ENCODE data around the gene ALDH3A1.

Gene ALDH3A1

DNA sequence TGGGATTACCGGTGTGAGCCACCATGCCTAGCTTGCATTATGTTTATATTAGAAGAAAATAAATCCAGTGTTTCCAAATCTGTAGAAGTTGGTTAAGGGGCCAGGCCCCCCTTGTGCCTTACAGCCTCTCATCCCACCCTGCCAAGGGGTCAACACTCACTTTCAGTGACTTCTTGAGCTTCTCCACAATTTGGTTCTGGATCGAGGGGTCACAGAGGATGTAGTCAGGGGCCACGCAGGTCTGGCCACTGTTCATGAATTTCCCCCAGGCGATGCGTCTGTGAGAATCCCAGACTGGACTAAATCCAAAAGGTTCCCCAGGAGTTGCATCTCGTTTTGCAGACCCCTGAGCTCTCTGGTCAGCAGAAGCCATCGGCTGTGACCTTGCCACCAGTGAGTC is 7.2 kb downstream of the ALDH3A1 start:
- no peak for DNase-seq (ENCODE audit: low read depth)

GRCh38 chr17:19739241-19740201 is 8.6 kb downstream of the ALDH3A1 start:
- DNase-seq (ENCODE audit: low read depth) = no peak

GRCh38 chr17:19738757-19739156 is 9.3 kb downstream of the ALDH3A1 start:
- no peak for DNase-seq (ENCODE audit: low read depth)

DNA sequence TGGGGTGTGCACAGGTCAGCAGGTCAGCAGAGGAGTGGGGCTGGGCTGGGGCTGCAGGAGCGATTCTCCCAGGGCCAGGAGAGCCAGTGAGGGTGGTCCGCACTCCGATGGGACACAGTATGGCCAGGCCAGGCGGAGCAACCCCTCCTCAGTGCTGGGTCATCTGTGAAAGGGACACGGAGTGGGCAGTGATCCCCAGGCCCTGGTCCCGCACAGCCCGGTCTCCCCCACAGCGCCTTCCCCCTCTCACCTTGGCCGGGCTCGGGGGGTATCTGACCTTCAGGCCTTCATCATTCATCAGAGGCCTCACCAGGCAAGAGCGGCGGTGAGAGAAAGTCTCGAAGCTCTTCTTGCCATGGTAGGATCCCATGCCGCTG is 10.0 kb downstream of the ALDH3A1 start:
- DNase-seq (ENCODE audit: low read depth) = no peak

GRCh38 chr17:19737305-19738072 is 10.6 kb downstream of the ALDH3A1 start:
- DNase-seq (ENCODE audit: low read depth) = no peak

DNA sequence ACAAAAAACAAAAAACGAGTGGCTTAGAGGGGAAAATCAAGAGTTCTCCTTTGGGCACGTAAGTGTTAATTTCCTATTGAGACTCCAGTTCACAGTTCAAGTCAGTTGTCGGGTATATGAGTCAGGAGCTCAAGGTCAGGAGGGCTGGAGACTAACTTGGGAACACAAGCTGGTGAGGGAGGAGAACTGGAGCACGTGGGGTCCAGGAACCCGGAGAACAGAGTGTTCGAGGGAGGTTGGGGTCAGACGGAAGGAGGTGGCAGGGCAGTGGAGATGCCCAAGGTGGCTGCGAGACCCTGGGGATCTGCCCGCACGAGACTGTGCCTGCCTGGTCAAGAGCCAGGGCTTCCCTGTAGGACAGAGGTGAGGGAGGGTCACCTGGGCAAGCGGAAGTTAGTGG is 12.0 kb downstream of the ALDH3A1 start:
- no peak for DNase-seq (ENCODE audit: low read depth)

- DNase-seq (ENCODE audit: low read depth) = no peak
These were observed 14.1 kb downstream of the ALDH3A1 start for GRCh38 chr17:19733953-19734526.

DNA sequence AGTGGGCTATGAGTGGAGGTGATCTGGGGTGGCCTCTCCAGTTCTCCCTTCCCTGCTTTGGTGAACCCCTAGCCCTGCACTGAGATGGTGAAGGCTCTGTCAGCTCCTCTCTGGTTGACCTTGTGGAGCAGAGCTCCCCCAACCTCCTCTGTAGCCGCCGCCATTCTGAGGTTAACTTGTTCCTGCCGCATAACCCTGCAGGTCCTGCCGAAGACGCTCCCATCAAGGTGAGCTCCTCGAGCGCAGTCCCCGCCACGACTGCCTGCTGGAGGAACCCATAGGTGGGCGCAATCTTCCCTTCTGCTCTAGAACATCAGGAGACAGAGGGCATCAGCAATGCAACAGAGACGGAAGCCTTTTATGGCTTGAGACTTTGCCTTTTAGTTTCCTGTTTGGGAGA is 16.5 kb downstream of the ALDH3A1 start:
- DNase-seq (ENCODE audit: low read depth) = no peak

DNA sequence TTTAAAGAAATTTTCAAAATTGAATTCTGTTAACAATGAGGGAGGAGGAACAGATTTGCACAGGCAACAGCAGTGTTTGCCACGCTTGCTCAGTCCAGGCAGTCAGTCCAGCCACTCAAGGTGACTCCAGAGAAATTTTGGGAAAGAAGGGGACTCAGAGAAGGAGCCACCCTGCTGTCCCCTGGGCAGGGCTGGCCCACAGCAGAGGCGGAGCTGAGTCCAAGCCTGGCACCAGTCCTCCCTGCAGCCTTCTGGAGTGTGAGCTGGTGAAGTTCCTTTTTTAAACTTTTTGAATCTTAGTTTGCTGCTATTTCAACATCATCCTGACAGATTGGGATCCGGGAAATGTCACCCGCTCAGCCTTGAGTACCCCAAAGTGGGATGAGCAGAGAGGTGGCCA is 17.3 kb downstream of the ALDH3A1 start:
- DNase-seq (ENCODE audit: low read depth) = no peak

GRCh38 chr17:19729900-19730299 is 18.2 kb downstream of the ALDH3A1 start:
- no peak for DNase-seq (ENCODE audit: low read depth)

- DNase-seq (ENCODE audit: low read depth) = no peak
These were observed 20.0 kb downstream of the ALDH3A1 start for GRCh38 chr17:19728084-19728495.

- DNase-seq (ENCODE audit: low read depth) = no peak
These were observed 20.5 kb downstream of the ALDH3A1 start for GRCh38 chr17:19727501-19728078.

DNA sequence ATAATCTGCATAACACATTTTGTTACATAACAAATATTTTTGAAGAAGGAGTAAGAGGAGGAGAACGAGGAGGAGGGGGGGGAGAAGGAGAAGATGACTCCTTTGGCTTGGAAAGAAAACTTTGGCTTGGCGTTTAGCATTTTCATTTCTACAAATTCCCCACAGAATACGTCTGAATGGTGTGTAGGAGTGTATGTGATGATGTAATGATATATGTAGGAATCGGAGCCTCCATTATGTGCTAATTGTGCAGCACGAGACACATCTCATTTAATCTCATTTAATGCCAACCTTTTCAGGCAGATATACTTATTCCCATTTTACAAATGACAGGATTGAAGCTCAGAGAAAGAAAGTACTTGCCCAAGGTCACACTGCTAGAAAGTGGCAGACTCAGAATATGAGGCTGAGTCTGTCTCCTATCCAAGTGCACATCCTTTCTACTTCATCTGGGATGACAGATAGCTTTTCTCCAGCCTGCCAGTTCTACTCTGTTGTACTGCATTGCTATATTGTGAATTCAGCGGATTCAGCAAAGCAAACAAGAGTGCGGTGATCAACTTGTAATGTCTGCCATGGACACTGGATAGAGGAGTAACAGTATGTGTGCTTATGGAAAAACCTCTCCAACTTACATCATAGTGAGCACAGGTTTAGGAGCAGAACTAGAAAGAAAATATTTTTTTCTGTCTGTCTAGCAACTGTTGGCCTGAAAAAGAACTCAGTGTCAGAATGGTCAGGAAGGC is 21.3 kb downstream of the ALDH3A1 start:
- no peak for DNase-seq (ENCODE audit: low read depth)

- no peak for DNase-seq (ENCODE audit: low read depth)
These were observed 22.6 kb downstream of the ALDH3A1 start for GRCh38 chr17:19725486-19725885.

- DNase-seq (ENCODE audit: low read depth) = peak; percentile 29
These were observed 23.3 kb downstream of the ALDH3A1 start for GRCh38 chr17:19724501-19725420.

DNA sequence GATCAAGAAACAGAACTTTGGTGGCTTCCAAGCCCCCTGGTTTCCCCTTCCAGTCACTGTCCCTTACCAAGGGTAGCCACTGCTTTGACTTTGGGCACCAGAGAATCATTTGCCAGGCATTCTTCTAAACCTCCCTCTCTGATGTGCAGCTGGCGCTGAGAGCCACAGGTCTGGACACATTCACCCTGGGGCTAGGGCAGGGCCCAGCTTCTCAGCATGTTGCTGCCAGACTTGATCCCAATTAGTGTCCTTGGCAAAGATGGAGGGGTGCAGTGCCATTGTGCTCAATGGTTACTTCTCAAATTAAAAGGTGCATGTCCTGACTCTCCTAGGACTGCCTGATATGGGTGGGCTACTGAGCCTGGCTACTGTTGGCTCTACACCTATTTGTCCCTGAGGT is 24.1 kb downstream of the ALDH3A1 start:
- no peak for DNase-seq (ENCODE audit: low read depth)

GRCh38 chr17:19720631-19721426 is 27.3 kb downstream of the ALDH3A1 start:
- DNase-seq (ENCODE audit: low read depth) = no peak

GRCh38 chr17:19720210-19720475 is 28.0 kb downstream of the ALDH3A1 start:
- no peak for DNase-seq (ENCODE audit: low read depth)

DNA sequence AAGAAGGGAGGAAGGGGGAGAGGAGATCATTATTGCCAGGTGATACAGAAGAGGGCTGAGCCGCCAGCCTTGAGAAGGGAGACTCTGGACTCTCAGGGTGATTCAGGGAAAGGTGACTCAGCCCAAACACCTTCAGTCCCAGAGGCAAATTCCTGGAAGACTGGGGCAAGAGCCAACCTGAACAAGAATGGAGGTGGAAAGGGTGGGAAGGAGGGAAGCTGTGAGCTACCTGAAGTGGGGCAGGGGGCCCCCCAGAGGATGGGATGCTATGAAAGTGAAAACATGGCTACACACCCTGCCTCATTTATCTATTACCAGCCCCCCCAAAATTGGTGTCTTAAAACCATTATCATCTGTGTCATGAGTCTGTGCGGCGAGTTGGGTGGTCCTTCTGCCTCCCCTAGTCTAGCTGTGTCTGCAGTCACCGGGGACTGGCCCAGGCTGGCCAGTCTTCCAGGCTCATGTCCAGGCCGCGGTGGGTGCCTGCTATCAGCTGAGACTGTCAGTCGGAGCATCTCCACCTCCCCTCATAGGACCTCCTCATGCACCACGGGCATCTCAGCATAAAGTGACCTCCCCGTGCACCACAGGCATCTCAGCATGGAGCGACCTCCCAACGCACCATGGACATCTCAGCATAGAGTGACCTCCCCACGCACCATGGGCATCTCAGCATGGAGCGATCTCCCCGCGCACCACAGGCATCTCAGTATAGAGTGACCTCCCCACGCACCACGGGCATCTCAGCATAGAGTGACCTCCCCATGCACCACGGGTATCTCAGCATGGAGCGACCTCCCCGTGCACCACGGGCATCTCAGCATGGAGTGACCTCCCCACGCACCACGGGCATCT is 28.5 kb downstream of the ALDH3A1 start:
- DNase-seq (ENCODE audit: low read depth) = no peak

All from stimulated activated CD8-positive, alpha-beta memory T cell treated with anti-CD3 and anti-CD28 coated beads, Interleukin-12 subunit alpha, Interleukin-12 subunit beta, amount 100 ng/mL, for 4 hours (primary cell).